ENCODE results near the gene ATP6V0A1. TPM values are rescaled to one million over a fixed set of nuclear protein-coding genes. Genes with fewer than 3 reads are reported as not detected.

Gene ATP6V0A1
- total and polyA plus RNA-seq, 2 donors from 2014 or later, result 108 to 110 TPM

DNA sequence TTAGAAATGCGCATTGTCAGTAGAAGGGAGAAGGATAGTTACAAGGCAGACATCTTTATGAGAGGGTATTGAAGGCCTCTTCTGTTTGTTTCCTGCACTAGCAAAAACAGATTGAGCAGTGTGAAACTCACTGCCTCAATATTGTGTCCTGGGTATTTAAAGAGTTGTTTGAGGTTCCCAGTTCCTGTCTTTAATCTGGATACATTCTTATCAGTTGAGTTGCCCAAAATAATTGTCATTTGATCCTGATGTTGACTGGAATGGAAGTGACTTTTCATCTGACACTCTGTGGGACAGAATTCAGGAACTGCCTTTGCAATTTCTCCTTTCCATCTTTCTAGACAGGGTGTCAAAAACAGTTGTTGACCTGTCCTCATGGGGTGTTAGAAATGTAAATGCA lies 1.7 kb downstream of the ATP6V0A1 start:
- H3K27me3 ChIP-seq (ENCODE audit: control insufficient read depth, insufficient read depth, low read length), result no peaks in the 10 kb centered on the region
- peak overlapping the region; percentile 5 to 98 for H3K27ac ChIP-seq (ENCODE audit: low read depth in 2 of 2, low read length in 2 of 2)
- H3K36me3 ChIP-seq (ENCODE audit: control insufficient read depth in 2 of 3, insufficient read depth in 3 of 3, low read length in 3 of 3), result peaks cover 0 to 4% (median 0%) of the 10 kb centered on the region in 3 donors
- H3K4me3 ChIP-seq (ENCODE audit: low read length in 3 of 3), result peak overlapping the region in 2 of 3 donors; percentile 91 to 94
- TF ChIP-seq CTCF (IDR thresholded peaks at IDR 0.05; ENCODE audit: borderline replicate concordance, extremely low read depth, insufficient read depth), result no peak
- intact Hi-C loops (cut with DNase I), result no loop called here
- H3K9me3 ChIP-seq (ENCODE audit: control insufficient read depth in 2 of 3, insufficient read depth in 1 of 3, low read length in 3 of 3), result no peaks in the 10 kb centered on the region
- DNase-seq (no peak), FAIRE-seq (no peak)
- H3K4me1 ChIP-seq (ENCODE audit: control insufficient read depth in 2 of 3, insufficient read depth in 2 of 3, low read depth in 1 of 3, low read length in 3 of 3), result peaks cover 4 to 14% (median 12%) of the 10 kb centered on the region in 3 donors
- H3K9ac ChIP-seq (ENCODE audit: low read length in 3 of 3), result peak overlapping the region in 1 of 3 donors; percentile 93

- Histone ChIP-seq H3K36me3 (ENCODE audit: control insufficient read depth in 2 of 3, insufficient read depth in 3 of 3, low read length in 3 of 3) (peaks cover 0 to 18% (median 18%) of the 10 kb centered on the region in 3 donors), H3K9ac (ENCODE audit: low read length in 3 of 3) (no peak overlapping the region), H3K4me1 (ENCODE audit: control insufficient read depth in 2 of 3, insufficient read depth in 2 of 3, low read depth in 1 of 3, low read length in 3 of 3) (peaks cover 0 to 4% (median 2%) of the 10 kb centered on the region in 3 donors), H3K27ac (ENCODE audit: low read depth in 2 of 2, low read length in 2 of 2) (no peak overlapping the region), H3K27me3 (ENCODE audit: control insufficient read depth, insufficient read depth, low read length) (no peaks in the 10 kb centered on the region), H3K4me3 (ENCODE audit: low read length in 3 of 3) (no peak overlapping the region), H3K9me3 (ENCODE audit: control insufficient read depth in 2 of 3, insufficient read depth in 1 of 3, low read length in 3 of 3) (no peaks in the 10 kb centered on the region)
- FAIRE-seq, result no peak
- DNase-seq, result peak in 2 of 5 donors; percentile 5 to 34
- TF ChIP-seq CTCF (IDR thresholded peaks at IDR 0.05; ENCODE audit: borderline replicate concordance, extremely low read depth, insufficient read depth), result no peak
- intact Hi-C loops (cut with DNase I), result no loop called here
Observed at GRCh38 chr17:42463976-42464400, 5.3 kb downstream of the ATP6V0A1 start.

- Histone ChIP-seq H3K4me1 (ENCODE audit: control insufficient read depth in 2 of 3, insufficient read depth in 2 of 3, low read depth in 1 of 3, low read length in 3 of 3) (no peaks in the 10 kb centered on the region), H3K36me3 (ENCODE audit: control insufficient read depth in 2 of 3, insufficient read depth in 3 of 3, low read length in 3 of 3) (peaks cover 0 to 23% (median 19%) of the 10 kb centered on the region in 3 donors), H3K27me3 (ENCODE audit: control insufficient read depth, insufficient read depth, low read length) (no peaks in the 10 kb centered on the region), H3K27ac (ENCODE audit: low read depth in 2 of 2, low read length in 2 of 2) (no peak overlapping the region), H3K4me3 (ENCODE audit: low read length in 3 of 3) (no peak overlapping the region), H3K9ac (ENCODE audit: low read length in 3 of 3) (no peak overlapping the region), H3K9me3 (ENCODE audit: control insufficient read depth in 2 of 3, insufficient read depth in 1 of 3, low read length in 3 of 3) (no peaks in the 10 kb centered on the region)
- intact Hi-C loops (cut with DNase I), result no loop called here
- no peak for FAIRE-seq
- DNase-seq, result no peak
- no peak for TF ChIP-seq CTCF (IDR thresholded peaks at IDR 0.05; ENCODE audit: borderline replicate concordance, extremely low read depth, insufficient read depth)
Observed at GRCh38 chr17:42467889-42468288, 9.2 kb downstream of the ATP6V0A1 start.

Data from kidney (tissue), 14 donors.